HG02678 (cell line): ENCODE measurements around the gene PTK7.
"Not testable (repeated sequence)": the region's sequence is repeated elsewhere in the genome, so short reads cannot be mapped to it uniquely, and the experiment has no call there.

Source experiments
- ATAC-seq: cut with Tn5 transposase; IDR thresholded peaks from one replicate; pipeline ENCODE4 v1.9.1; 2021; ENCODE audit warnings: mild to moderate bottlenecking, moderate library complexity; ENCODE audit not compliant: unreplicated experiment

Gene PTK7

DNA sequence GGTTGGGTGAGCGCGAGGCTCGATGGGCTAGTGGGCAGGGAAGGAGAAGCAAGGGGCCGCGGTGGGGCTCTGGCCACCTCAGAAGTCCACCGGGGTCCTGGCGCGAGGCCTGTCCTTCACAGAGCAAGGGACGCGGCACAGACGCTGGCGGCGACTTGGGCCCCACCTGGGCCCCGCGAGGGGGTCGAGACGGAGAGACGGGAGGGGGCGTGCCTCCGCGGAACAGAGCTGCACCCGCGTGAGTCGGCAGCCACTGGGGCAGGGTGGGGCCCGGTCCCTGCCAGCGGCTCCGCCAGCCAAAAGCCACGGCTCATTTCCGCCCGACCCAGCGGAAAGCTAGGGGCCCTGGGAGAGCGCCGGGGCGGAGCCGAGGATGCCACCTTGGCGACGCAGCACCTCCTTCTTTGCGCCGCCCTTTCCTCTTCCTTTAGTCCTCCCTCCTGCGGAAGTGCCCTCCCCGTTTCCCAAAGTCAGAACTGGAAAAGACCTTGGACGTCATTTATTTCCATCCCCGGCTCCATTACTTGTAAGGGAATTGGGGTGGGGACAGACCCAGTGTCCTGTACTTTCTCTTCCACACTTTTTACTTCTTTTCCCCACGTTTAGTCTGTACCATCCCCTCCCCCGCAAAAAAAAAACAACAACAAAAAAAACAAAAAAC, 22.4 kb upstream of the PTK7 start, which contains the start of gene CUL7:
Gene CUL7, minus strand, starts transcription at position 307 of the 661 bp plus-strand sequence. CDS start 1,063 bp downstream, outside the sequence.
- peak; percentile 94 for ATAC-seq

DNA sequence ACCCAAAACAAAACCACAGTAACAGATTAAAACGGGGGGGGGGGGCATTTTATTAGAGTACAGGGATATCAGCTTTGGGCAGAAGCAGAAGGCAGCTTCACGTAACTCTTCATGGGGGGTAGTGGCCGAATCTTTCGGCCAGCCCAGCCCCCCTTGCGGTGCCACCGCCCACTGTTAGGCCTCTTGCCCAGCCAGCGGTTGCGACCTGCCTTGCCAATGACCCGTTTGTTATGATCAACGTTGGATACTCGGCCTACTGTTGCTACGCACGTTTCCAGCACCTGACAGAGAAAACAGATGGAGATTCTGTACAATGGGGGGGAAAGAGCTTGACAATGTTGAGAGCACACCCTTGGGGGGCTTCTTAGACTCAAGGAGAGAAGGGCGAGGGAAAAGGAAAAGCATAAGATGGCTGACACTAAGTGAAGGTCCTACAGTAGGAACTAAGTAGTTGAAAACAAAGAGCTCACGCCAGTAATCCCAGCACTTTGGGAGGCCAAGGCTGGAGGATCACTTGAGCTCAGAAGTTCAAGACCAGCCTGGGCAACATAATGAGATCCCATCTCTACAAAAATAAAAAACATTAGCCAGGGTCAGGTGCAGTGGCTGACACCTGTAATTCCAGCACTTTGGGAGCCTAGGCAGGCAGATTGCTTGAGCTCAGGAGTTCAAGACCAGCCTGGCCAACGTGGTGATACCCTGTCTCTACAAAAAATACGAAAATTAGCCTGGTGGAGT, 21.7 kb upstream of the PTK7 start:
- no peak for ATAC-seq

DNA sequence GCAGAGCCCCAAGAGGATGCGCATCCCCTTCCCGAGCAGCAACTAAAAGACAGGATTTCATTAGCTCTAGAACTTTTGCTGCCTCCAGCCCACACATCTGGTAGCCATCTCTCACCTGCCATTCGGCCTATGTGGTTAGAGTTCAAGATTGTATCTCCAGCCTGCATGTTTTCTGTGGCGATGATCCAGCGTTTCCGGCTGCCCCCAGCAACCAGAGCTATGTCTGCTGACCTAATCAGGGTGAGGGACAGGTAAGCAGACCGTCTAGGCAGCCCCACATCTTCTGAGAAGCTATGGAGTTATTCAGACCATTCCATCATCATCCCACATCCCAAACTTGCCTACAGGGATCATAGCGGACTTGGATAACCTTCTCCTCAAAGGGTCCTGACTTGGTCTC, 20.1 kb upstream of the PTK7 start:
- no peak for ATAC-seq

DNA sequence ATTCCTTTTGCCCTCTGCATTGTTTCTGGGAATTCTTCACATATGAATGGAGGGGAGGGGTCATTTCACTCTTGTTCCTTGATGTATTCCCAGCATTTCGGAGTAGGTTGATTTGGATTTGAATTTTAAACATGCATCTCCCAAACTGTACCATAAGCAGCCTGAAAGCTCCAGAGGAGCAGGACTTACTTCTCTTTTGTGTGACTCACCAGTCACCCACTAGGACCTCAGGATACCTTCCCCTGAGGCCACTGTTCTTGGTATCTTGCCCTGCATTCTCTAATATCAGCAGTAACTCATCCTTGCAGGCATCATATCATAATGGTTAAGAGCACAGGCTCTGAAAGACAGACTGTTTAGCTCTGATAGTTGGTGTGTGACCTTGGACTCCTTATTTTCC, 17.6 kb upstream of the PTK7 start:
- ATAC-seq, result no peak

DNA sequence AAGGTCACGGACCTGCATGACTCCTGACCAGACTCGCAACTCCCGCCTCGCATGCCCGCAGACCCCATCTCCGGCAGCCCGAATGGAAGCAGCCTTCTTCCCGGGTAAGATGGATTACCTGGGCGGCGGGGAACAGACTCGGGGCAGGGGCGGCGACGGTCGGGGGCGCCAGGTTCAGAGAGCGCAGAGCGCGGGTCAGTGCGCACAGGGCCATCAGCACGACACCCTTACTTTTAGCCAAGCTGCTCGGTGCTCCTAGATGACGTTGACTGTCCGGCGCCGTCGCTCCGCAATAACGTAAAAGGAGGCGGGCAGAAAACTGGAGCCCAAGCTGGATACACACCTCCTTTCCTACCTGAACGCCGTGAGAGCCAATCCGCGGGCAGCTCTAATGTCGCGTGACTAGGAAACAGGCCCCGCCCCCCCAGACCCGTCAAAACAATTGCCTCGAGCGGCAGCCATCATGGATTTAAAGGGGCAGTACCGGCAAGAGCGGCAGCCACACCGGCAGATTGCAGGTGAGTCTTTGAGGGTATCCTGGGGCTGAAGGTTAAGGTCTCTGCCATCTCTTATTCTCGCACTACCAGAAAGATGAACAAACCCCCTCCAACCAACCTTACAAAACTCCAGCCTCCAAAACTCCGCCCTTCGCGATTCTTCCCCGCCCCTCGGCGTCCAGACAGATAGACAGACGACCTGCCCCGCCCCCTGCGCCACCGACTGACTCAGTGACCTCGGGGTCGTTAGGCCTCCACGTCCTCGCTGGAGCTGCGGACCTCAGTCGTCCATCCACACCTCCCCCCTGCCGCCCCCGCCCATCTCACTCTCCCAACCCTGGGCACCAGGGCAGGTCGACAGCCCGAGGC, 16.7 kb upstream of the PTK7 start, which contains the start of the genes KLC4 and MRPL2:
Gene KLC4, plus strand, starts transcription at position 464 of the 866 bp plus-strand sequence. CDS start 1,705 bp downstream, outside the sequence.
Gene MRPL2, minus strand, starts transcription at position 267 of the 866 bp plus-strand sequence. Its CDS starts 53 bp downstream, at position 214.
- peak; percentile 91 for ATAC-seq

DNA sequence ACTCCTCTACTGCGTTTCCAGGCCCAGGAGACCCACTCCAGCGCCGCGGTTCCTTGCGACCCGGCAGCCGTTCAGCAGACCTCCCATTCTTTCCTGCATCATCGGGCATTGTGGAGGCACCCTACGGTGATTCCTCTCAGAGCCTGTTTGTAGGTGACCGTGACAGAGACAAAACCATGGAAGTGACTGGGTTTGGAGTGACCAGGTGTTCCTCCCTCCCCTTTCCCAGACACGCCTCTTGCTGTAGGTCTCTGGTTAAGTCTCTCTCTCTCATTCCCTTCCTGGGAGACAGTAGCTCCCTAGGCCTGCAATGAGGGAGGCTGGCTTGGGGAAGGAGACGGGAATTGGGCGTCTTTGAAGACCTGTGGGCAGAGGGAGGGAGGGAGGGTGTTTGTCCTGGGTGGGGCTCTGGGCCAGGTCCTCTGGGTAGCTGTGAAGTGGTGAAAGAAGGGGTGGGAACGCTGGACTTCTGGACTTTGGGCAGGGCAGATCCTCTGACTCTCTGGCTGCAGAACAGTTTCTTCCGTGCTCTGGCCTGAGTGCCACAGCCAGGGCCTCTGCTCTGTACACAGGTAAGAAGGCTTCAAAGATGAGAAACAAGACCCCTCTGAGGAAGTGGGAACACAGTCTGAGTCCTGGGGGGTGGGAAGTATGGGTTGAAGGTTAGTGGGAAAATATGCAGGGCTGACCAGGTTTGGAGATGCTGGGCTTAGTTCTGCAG, 15.9 kb upstream of the PTK7 start:
- ATAC-seq, result no peak

DNA sequence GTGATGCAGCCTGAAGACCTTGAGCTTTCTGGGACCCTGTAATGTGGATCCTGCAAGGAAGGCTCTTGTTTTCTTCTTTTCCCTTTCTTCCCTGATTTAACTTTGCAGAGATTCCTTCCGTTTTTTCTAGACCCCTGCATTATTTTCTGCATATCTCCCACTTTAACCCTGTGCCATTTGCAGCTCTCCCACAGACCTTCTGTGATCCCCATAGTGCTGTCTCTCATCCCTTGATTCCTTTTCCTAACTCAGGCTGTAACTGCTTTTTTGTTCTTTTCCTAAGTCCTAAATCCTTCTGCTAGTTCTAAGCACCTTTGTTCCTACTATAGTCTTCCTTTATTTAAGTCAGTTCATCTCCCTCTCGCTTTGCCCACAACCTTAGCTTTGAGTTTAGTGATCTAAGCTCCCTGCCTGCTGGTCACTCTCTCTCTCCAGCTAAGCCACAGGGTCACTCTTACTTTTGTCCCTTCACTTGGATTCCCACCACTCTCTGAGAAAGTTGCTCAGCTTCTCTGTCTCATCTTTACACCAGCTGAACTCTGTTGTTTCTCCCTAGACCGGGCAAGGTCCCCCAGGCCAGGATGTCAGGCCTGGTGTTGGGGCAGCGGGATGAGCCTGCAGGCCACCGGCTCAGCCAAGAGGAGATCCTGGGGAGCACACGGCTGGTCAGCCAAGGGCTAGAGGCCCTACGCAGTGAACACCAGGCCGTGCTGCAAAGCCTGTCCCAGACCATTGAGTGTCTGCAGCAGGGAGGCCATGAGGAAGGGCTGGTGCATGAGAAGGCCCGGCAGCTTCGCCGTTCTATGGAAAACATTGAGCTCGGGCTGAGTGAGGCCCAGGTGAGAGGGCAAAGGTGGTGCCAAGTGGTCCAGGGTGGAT, 15.1 kb upstream of the PTK7 start:
- no peak for ATAC-seq

DNA sequence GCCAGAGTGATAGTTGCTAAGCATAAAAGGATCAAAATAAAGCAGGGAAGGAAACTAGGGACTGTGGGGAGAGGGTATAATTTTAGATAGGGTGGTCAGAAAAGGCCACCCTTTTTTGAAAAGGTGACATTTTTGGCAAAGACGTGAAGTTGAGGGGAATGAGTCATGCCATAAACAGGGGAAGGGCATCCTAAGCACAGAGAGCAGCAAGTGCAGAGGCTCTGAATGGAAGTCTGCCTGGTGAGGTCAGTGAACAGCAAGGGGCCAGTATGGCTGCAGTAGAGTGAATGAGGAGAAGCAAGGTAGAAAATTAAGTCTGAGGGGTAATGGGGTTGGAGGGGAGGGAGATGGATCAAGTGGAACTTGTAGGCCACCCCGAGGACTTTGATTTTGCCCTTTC, 14.3 kb upstream of the PTK7 start:
- no peak for ATAC-seq

DNA sequence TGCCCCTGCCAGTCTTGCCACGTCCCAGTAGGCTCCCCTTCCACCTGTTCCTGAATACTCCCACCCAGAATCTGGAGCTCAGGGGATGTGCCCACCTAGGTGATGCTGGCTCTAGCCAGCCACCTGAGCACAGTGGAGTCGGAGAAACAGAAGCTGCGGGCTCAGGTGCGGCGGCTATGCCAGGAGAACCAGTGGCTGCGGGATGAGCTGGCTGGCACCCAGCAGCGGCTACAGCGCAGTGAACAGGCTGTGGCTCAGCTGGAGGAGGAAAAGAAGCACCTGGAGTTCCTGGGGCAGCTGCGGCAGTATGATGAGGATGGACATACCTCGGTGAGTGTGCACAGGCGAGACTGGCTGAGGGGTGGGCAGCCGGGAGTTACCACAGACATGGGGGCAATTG, 13.3 kb upstream of the PTK7 start:
- ATAC-seq, result no peak

DNA sequence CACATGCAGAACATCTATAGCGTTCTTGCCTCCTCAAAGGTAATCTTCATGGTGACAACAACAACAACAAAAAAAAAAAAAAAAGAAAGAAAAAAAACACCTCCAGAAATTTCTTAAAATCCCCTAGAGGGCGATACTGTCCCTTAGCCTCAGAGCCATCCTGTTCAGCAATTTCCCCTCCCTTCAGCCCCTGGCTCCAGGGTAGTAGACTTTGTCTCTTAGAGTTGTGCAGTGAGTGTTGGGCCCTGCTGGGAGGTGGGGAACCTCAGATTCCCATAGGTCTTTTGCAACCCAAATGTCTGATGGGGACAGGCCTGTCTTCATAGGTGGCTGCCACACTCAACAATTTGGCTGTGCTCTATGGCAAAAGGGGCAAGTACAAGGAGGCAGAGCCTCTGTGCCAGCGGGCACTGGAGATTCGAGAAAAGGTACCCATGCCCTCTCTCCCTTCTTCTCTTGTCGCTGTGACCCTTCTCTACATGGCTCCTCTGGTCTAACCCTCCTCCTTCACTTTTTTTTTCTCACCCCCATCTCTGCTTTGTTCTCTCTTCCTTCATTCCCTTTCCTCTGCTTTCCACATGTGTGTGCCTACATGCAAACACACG, 6.0 kb upstream of the PTK7 start:
- ATAC-seq, result no peak

DNA sequence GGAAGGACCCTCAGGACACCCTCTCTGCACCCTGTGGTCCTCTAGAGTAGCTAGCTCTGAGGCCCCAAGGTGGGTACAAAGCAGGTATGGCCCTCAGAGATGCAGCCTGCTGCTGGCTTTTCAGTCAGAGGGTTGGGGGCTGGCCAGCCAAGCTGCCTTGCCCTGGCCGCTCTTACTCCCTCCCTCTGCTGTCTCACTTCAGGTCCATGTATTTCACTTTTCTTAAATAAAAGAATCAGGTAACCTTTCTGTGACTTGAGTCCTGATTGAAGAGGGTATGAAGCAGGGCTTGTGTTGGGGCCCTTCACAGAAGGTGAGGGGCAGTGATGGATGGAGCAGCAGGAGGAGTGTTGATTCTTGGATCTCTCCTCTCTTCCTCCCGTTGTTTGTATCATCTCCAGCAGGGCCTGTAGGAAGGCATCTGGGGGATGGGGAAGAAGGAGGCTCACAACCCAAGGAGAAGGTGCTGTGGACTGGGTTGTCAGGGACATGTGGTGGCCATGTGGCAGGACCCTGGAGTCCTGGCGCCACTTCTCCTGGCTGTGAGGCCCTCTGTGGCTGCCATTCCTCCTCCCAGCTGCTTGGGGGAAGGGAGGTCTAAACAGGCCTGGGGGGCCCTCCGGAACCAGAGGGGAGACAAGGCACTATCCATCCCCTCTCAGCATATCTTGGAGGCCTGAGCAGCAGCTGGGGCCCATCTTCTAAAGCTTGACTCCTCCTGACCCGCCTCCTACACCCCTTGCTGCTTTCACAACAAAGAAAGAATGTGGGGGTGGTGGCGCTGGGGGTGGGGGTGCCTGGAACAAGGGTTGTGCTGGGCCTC, 1.1 kb upstream of the PTK7 start:
- ATAC-seq, result no peak

DNA sequence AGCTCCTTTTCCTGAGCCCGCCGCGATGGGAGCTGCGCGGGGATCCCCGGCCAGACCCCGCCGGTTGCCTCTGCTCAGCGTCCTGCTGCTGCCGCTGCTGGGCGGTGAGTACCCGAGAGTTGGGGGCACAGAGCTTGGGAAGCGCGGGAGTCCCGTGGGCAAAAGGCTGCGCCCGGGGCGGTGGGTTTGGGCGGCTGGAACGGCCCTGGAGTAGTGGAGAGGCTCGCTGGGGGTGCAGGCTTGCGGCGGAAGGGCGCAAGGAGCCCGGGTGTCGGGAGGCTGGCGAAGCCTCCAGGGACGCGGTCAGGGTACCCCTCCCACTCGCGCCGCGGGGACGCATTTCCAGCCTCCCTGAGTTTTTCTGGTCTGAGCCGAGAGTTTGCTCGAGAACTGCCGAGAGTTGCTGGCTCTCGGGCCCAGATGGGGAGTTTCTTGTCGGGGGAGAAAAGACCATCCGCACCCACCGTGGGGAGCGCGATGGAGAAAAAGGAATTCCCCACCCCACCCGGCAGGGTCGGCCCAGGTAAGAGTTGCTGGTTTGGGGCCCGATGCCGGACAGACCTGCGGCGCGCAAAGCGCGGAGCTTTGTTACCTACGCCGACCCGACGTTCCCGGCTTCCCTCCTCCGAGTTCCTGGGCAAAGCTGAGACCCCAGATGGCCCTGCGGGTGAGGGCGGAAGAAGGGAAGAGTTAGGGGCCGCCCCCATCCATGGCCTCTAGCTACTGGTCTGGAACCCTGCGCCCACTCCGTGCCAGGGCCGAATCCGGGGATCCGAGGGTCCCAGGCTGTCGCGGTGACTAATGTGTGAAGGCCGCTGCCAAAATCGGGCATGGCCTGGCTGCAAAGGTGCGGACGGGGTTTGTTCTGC, 584 bp downstream of the PTK7 start:
- no peak for ATAC-seq

DNA sequence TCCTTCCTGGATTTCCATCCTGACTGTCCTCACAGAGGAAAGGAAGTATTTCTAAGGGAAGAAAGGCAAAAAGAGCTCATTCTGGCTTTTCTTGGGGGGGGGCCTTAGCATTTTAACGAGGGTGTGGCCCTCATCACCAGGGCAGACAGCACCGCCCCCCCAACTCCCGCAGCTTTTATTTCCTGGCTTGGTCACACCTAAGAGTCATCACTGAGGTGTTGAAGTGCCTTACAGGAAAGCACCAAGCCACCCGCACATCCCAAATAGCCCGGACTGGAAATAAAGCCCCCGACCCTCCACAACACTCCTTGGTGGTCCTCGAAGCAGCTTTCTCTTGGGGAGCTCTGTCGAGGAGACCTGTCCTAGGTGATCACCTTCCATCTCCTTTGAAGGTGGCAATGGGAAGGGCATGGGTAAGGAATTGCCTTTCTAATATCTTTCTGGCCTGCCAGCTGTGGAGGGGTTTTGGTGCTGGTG, 1.3 kb downstream of the PTK7 start:
- no peak for ATAC-seq

DNA sequence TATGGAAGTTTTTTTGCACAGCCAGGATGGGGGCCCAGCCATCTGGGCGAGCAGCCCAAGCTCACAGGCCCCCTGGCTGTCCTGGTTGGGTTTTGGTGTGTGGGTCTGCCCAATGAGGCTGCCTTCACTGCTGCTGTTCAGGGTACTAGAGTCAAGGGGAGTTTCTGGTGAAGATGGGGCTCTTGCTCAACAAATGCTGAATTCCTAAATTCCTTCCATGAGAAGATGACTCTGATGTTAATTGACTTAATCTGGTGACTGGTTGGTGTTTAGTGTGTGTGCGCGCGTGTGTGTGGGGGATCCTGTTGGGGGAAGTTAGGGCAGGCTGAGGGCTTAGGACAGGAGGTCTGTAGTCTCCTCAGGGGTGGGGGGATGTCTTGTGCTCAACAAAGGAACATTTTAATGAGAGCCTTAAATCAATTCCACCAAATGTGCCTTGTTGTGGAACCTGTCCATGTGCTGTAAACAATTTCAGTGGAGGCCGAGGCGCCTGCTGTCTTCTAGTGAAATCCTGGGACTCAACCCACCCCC, 1.9 kb downstream of the PTK7 start:
- ATAC-seq, result no peak

DNA sequence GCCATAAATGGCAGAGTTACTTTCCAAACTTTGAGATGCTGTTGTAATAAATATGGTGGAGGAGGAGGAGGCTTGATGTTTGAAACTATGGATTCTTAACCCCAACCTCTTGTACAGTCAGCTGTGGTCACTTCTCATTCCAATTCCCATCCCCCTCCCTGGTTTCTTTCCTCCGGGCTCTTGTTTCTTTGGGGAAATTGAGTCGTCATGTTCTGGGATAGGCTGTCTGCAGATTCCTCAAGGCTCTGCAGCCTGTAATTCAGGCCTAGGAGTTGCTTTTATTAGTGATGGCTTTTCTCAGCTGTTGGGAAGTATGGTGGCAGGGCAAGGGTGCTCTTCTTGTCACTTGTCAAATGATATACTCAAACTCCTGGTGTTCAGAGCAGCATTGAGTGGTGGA, 2.6 kb downstream of the PTK7 start:
- ATAC-seq, result no peak

DNA sequence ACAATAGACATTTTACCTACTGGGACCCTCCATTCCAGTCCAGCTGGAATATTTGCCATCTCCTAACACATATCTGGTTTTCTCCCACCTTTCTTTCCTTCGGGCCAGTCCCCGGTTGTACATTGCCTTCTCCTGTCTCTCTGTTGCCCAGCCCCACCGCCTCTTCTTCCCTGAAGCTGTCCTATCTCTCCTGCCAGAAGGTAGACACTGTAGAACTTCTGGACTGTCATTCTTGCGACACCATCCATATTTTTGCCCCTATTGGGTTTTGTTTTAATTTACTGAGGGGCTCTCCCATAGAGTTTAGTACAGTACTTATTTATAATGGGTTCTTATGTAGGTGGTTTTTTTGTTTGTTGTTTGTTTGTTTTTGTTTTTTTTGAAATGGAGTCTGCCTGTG, 4.9 kb downstream of the PTK7 start:
- no peak for ATAC-seq

DNA sequence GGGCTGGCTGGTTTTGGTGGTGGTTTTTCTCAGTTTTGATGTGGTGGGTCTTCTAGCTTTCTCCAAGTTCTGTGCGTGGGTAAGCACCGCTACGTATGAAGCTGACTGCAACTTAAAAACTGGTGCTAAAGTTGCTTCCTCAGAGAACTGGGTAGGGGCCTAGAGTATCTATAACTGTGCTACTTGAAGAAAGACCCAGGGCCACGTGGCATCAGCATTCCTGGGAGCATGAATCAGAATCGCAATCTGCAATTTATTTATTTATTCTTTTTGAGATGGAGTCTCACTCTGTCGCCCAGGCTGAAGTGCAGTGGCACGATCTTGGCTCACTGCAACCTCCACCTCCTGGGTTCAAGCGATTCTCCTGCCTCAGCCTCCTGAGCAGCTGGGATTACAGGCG, 5.8 kb downstream of the PTK7 start:
- ATAC-seq, result not testable (repeated sequence)
